Stimulated activated CD4-positive, alpha-beta T cell treated with anti-CD3 and anti-CD28 coated beads, Interleukin-1b, Interleukin-23, amount 100 ng/mL, for 1 hour (primary cell): ENCODE data around the gene KANSL1.
A peak's percentile ranks its signal among the peaks of the same experiment; 100 is the strongest.
"Not testable (repeated sequence)": the region's sequence is repeated elsewhere in the genome, so short reads cannot be mapped to it uniquely, and the experiment has no call there.

Experiments used
- DNase-seq, 2 donors: peaks; one replicate each; pipeline ENCODE4 v3.0.0-alpha.2; 2020; ENCODE audit warnings: low read depth in 2 of 2

The KANSL1 gene

GRCh38 chr17:46023783-46024388 lies 169.3 kb downstream of the KANSL1 start:
- no peak for DNase-seq

GRCh38 chr17:46023366-46023765 lies 169.9 kb downstream of the KANSL1 start:
- DNase-seq: not testable (repeated sequence)

DNA sequence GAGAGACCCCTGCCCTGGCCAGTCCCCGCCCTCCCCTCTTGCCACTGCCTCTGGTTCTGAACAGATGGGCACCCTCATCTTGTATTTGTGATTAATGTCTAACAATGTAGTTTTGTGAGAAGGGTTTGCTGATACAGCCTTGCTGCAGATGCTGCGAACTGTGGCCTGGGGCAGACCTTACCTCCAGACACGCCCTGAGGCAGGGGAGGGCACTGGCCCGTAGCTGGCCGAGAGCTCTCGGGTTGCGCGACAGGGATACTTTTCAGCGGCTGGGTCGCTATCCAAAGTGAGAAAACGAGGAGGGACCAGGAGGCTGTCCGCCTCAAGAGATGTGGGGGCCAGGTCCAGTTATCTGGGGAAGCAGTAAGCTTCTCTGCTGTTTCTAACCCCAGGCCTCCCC lies 172.2 kb downstream of the KANSL1 start:
- no peak for DNase-seq

DNA sequence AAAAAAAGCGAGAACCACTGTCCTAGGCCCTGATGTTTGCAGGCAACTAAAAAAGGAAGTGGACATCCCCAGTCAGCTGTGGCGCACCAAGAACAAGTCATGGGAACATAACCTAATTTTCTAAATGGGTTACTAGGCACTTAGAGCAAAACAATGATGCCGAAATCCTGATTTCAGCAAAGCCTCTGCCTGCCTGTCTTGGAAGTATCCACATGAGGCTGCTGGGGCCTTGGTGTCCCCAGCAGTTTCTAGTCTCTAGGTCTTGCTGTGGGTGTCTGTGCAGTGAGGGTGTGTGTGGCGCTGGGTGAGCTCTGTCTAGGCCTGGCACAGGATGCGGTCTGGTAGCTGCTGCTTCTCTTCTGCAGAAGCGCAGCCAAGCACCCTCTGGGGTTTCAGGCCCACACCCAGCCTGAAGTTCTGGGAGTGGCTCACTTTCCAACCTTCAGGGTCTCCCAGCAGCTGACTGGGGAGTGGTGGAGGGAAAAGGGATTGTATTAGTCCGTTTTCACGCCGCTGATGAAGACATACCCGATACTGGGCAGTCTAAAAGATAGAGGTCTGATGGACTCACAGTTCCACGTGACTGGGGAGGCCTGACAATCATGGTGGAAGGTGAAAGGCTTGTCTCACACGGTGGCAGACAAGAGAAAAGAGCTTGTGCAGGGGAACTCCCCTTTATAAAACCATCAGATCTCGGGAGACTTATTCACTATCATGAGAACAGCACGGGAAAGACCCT lies 173.0 kb downstream of the KANSL1 start:
- DNase-seq: no peak

GRCh38 chr17:46019408-46019925 lies 173.8 kb downstream of the KANSL1 start:
- not testable (repeated sequence) for DNase-seq

DNA sequence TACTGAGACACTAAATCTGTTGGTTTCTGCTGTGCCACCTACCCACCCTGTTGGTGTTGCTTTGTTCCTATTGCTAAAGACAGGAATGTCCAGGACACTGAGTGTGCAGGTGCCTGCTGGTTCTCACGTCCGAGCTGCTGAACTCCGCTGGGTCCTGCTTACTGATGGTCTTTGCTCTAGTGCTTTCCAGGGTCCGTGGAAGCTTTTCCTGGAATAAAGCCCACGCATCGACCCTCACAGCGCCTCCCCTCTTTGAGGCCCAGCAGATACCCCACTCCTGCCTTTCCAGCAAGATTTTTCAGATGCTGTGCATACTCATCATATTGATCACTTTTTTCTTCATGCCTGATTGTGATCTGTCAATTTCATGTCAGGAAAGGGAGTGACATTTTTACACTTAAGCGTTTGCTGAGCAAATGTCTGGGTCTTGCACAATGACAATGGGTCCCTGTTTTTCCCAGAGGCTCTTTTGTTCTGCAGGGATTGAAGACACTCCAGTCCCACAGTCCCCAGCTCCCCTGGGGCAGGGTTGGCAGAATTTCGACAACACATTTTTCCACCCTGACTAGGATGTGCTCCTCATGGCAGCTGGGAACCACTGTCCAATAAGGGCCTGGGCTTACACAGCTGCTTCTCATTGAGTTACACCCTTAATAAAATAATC lies 179.6 kb downstream of the KANSL1 start:
- DNase-seq: no peak

- DNase-seq: no peak
Observed at GRCh38 chr17:46013127-46013501, 180.1 kb downstream of the KANSL1 start.

- no peak for DNase-seq
Observed at GRCh38 chr17:46012506-46013079, 180.6 kb downstream of the KANSL1 start.

GRCh38 chr17:46011711-46012505 lies 181.3 kb downstream of the KANSL1 start:
- DNase-seq: no peak

DNA sequence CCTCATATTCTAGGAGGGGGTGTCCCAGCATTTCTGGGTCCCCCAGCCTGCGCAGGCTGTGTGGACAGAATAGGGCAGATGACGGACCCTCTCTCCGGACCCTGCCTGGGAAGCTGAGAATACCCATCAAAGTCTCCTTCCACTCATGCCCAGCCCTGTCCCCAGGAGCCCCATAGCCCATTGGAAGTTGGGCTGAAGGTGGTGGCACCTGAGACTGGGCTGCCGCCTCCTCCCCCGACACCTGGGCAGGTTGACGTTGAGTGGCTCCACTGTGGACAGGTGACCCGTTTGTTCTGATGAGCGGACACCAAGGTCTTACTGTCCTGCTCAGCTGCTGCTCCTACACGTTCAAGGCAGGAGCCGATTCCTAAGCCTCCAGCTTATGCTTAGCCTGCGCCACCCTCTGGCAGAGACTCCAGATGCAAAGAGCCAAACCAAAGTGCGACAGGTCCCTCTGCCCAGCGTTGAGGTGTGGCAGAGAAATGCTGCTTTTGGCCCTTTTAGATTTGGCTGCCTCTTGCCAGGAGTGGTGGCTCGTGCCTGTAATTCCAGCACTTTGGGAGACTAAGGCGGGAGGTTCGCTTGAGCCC lies 182.5 kb downstream of the KANSL1 start:
- DNase-seq: no peak

DNA sequence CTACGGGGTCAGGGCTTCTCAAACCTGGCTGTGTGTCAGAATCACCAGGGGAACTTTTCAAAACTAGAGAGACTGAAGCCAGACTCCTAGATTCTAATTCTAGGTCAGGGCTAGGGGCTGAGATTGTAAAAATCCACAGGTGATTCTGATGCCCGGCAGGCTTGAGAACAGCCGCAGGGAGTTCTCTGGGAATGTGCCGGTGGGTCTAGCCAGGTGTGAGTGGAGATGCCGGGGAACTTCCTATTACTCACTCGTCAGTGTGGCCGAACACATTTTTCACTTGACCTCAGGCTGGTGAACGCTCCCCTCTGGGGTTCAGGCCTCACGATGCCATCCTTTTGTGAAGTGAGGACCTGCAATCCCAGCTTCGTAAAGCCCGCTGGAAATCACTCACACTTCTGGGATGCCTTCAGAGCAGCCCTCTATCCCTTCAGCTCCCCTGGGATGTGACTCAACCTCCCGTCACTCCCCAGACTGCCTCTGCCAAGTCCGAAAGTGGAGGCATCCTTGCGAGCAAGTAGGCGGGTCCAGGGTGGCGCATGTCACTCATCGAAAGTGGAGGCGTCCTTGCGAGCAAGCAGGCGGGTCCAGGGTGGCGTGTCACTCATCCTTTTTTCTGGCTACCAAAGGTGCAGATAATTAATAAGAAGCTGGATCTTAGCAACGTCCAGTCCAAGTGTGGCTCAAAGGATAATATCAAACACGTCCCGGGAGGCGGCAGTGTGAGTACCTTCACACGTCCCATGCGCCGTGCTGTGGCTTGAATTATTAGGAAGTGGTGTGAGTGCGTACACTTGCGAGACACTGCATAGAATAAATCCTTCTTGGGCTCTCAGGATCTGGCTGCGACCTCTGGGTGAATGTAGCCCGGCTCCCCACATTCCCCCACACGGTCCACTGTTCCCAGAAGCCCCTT lies 183.3 kb downstream of the KANSL1 start:
- no peak for DNase-seq

DNA sequence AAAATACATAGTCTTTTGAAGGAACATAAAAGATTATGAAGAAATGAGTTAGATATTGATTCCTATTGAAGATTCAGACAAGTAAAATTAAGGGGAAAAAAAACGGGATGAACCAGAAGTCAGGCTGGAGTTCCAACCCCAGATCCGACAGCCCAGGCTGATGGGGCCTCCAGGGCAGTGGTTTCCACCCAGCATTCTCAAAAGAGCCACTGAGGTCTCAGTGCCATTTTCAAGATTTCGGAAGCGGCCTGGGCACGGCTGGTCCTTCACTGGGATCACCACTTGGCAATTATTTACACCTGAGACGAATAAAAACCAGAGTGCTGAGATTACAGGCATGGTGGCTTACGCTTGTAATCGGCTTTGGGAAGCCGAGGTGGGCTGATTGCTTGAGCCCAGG lies 184.6 kb downstream of the KANSL1 start:
- no peak for DNase-seq

DNA sequence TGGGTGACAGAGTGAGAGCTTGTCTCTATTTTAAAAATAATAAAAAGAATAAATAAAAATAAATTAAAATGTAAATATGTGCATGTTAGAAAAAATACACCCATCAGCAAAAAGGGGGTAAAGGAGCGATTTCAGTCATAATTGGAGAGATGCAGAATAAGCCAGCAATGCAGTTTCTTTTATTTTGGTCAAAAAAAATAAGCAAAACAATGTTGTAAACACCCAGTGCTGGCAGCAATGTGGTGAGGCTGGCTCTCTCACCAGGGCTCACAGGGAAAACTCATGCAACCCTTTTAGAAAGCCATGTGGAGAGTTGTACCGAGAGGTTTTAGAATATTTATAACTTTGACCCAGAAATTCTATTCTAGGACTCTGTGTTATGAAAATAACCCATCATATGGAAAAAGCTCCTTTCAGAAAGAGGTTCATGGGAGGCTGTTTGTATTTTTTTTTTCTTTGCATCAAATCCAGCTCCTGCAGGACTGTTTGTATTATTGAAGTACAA lies 185.7 kb downstream of the KANSL1 start:
- DNase-seq: no peak

GRCh38 chr17:46006082-46006481 lies 187.1 kb downstream of the KANSL1 start:
- not testable (repeated sequence) for DNase-seq

- DNase-seq: no peak
Observed at GRCh38 chr17:46003907-46004748, 189.1 kb downstream of the KANSL1 start.

GRCh38 chr17:46002973-46003316 lies 190.3 kb downstream of the KANSL1 start:
- no peak for DNase-seq

DNA sequence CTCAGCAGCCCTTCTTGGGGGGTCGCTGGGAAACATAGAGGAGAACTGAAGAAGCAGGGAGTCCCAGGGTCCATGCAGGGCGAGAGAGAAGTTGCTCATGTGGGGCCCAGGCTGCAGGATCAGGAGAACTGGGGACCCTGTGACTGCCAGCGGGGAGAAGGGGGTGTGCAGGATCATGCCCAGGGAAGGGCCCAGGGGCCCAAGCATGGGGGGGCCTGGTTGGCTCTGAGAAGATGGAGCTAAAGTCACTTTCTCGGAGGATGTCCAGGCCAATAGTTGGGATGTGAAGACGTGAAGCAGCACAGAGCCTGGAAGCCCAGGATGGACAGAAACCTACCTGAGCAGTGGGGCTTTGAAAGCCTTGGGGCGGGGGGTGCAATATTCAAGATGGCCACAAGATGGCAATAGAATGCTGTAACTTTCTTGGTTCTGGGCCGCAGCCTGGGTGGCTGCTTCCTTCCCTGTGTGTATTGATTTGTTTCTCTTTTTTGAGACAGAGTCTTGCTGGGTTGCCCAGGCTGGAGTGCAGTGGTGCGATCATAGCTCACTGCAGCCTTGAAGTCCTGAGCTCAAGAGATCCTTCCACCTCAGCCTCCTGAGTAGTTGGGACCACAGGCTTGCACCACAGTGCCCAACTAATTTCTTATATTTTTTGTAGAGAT lies 190.8 kb downstream of the KANSL1 start:
- peak; percentile 49 to 72 for DNase-seq
